ENCODE results near the gene EYA2. TPM values are rescaled to one million over a fixed set of nuclear protein-coding genes. Genes with fewer than 3 reads are reported as not detected.

The EYA2 gene
- polyA plus RNA-seq, 1 donor (not counting 4 experiments of a cell fraction or from before 2014, with no cell fraction given) = not detected

DNA sequence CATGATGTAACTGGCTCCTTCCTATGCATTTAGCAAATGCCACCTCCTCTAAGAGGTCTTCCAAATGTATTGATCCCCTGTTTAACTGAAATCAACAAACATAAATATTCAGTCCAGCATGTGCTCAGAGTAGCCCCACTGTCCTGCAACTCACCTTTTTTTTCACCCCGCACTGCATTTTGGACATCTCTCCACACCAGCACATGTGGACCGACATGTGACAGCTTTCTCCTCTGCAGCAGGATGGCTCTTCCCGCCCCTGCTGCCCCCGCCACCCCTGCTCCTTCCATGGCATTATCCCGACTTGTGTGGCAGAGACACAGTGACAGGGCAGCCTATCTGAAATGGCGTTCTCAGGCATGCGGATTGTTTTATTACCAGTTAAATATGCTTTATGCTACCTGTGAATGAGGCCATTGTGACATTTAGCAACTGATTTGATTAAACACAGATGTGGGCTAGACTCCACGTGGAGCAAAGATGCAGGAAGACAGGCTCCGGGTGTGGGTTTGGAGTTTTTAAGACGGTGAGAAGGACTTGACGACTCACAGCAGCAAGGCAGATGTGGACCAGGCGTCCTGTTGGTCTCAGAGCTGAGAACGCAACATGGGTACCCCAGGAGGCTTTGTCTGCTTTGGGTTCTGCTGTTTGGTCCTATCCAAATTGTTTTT lies 161.2 kb downstream of the EYA2 start:
- TF ChIP-seq EZH2 (IDR thresholded peaks at IDR 0.05; ENCODE audit: low read length) = no peak
- TF ChIP-seq, protein P1, sequence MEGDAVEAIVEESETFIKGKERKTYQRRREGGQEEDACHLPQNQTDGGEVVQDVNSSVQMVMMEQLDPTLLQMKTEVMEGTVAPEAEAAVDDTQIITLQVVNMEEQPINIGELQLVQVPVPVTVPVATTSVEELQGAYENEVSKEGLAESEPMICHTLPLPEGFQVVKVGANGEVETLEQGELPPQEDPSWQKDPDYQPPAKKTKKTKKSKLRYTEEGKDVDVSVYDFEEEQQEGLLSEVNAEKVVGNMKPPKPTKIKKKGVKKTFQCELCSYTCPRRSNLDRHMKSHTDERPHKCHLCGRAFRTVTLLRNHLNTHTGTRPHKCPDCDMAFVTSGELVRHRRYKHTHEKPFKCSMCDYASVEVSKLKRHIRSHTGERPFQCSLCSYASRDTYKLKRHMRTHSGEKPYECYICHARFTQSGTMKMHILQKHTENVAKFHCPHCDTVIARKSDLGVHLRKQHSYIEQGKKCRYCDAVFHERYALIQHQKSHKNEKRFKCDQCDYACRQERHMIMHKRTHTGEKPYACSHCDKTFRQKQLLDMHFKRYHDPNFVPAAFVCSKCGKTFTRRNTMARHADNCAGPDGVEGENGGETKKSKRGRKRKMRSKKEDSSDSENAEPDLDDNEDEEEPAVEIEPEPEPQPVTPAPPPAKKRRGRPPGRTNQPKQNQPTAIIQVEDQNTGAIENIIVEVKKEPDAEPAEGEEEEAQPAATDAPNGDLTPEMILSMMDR (optimal IDR thresholded peaks at IDR 0.05 in 1 of 3, IDR thresholded peaks at IDR 0.05 in 1 of 3, conservative IDR thresholded peaks at IDR 0.05 in 1 of 3; ENCODE audit: extremely low read depth in 1 of 3, insufficient read depth in 2 of 3, low read length in 3 of 3) = no peak
- H3K9me1 ChIP-seq (ENCODE audit: control insufficient read depth, extremely low read depth, insufficient read depth, low read length) = no peaks in the 10 kb centered on the region
- DNase-seq (ENCODE audit: low read depth, low spot score) (no peak), FAIRE-seq (no peak)
- H3K27me3 ChIP-seq (ENCODE audit: control insufficient read depth, extremely low read depth, insufficient read depth, low read length) = peaks cover 3% of the 10 kb centered on the region
- no peaks in the 10 kb centered on the region for H3K9me3 ChIP-seq (ENCODE audit: control insufficient read depth, low read depth, low read length)
- no peaks in the 10 kb centered on the region for H3K4me1 ChIP-seq (ENCODE audit: control insufficient read depth, extremely low read depth, insufficient read depth, low read length)
- no peaks in the 10 kb centered on the region for H3K36me3 ChIP-seq (ENCODE audit: control insufficient read depth in 2 of 2, extremely low read depth in 1 of 2, insufficient read depth in 2 of 2, low read length in 2 of 2)
- no peak overlapping the region for H3K9ac ChIP-seq (ENCODE audit: control insufficient read depth, extremely low read depth, insufficient read depth, low read length)
- H3K79me2 ChIP-seq (ENCODE audit: control insufficient read depth, insufficient read depth, low read length) = no peaks in the 10 kb centered on the region
- dilution Hi-C loops (cut with MboI; ENCODE audit: extremely low pct_ligation_motif_present, low sequenced_read_pairs) = no loop called here
- H3K4me2 ChIP-seq (ENCODE audit: control insufficient read depth, extremely low read depth, insufficient read depth, low read depth, low read length) = no peak overlapping the region
- H3K4me3 ChIP-seq (ENCODE audit: control insufficient read depth in 2 of 3, extremely low read depth in 1 of 3, insufficient read depth in 2 of 3, low read depth in 1 of 3, low read length in 3 of 3) = no peak overlapping the region
- H2AFZ ChIP-seq (ENCODE audit: control insufficient read depth, low read length) = no peak overlapping the region
- no peak overlapping the region for H3K27ac ChIP-seq (ENCODE audit: control insufficient read depth, insufficient read depth, low read length)
- H4K20me1 ChIP-seq (ENCODE audit: control insufficient read depth, extremely low read depth, insufficient read depth, low read length) = no peaks in the 10 kb centered on the region

- H3K4me1 ChIP-seq (ENCODE audit: control insufficient read depth, extremely low read depth, insufficient read depth, low read length) = no peaks in the 10 kb centered on the region
- H3K4me3 ChIP-seq (ENCODE audit: control insufficient read depth in 2 of 3, extremely low read depth in 1 of 3, insufficient read depth in 2 of 3, low read depth in 1 of 3, low read length in 3 of 3) = no peak overlapping the region
- H3K27me3 ChIP-seq (ENCODE audit: control insufficient read depth, extremely low read depth, insufficient read depth, low read length) = no peaks in the 10 kb centered on the region
- H4K20me1 ChIP-seq (ENCODE audit: control insufficient read depth, extremely low read depth, insufficient read depth, low read length) = no peaks in the 10 kb centered on the region
- no peak overlapping the region for H3K4me2 ChIP-seq (ENCODE audit: control insufficient read depth, extremely low read depth, insufficient read depth, low read depth, low read length)
- no peak for FAIRE-seq
- dilution Hi-C loops (cut with MboI; ENCODE audit: extremely low pct_ligation_motif_present, low sequenced_read_pairs) = no loop called here
- DNase-seq (ENCODE audit: low read depth, low spot score) = no peak
- H3K79me2 ChIP-seq (ENCODE audit: control insufficient read depth, insufficient read depth, low read length) = no peaks in the 10 kb centered on the region
- H3K36me3 ChIP-seq (ENCODE audit: control insufficient read depth in 2 of 2, extremely low read depth in 1 of 2, insufficient read depth in 2 of 2, low read length in 2 of 2) = no peaks in the 10 kb centered on the region
- no peak overlapping the region for H3K27ac ChIP-seq (ENCODE audit: control insufficient read depth, insufficient read depth, low read length)
- no peak for TF ChIP-seq EZH2 (IDR thresholded peaks at IDR 0.05; ENCODE audit: low read length)
- TF ChIP-seq, protein P1 (optimal IDR thresholded peaks at IDR 0.05 in 1 of 3, IDR thresholded peaks at IDR 0.05 in 1 of 3, conservative IDR thresholded peaks at IDR 0.05 in 1 of 3; ENCODE audit: extremely low read depth in 1 of 3, insufficient read depth in 2 of 3, low read length in 3 of 3) = no peak
- H3K9me1 ChIP-seq (ENCODE audit: control insufficient read depth, extremely low read depth, insufficient read depth, low read length) = no peaks in the 10 kb centered on the region
- H3K9ac ChIP-seq (ENCODE audit: control insufficient read depth, extremely low read depth, insufficient read depth, low read length) = no peak overlapping the region
- H3K9me3 ChIP-seq (ENCODE audit: control insufficient read depth, low read depth, low read length) = no peaks in the 10 kb centered on the region
- H2AFZ ChIP-seq (ENCODE audit: control insufficient read depth, low read length) = no peak overlapping the region
Observed at GRCh38 chr20:47057661-47058060, 163.0 kb downstream of the EYA2 start.
